Rectal smooth muscle tissue (tissue), 1 donor: Measurements from ENCODE around the gene ATP10A.
"Not testable (repeated sequence)": the region's sequence is repeated elsewhere in the genome, so short reads cannot be mapped to it uniquely, and the experiment has no call there.

Experiments used
- H3K27ac ChIP-seq: one replicate; pipeline ENCODE4 v1.7.0; 2013; ENCODE audit warnings: low read depth, low read length, inconsistent platforms
- H3K27me3 ChIP-seq: one replicate; pipeline ENCODE4 v1.7.0; 2013; ENCODE audit warnings: low read length; ENCODE audit not compliant: control insufficient read depth, insufficient read depth
- H3K36me3 ChIP-seq: one replicate; pipeline ENCODE4 v1.7.0; 2013; ENCODE audit warnings: low read length; ENCODE audit not compliant: control insufficient read depth, insufficient read depth
- H3K4me1 ChIP-seq: one replicate; pipeline ENCODE4 v1.7.0; 2013; ENCODE audit warnings: low read length; ENCODE audit not compliant: control insufficient read depth, insufficient read depth
- H3K4me3 ChIP-seq: one replicate; pipeline ENCODE4 v1.7.0; 2013; ENCODE audit warnings: low read length
- H3K9ac ChIP-seq: one replicate; pipeline ENCODE4 v1.7.0; 2013; ENCODE audit warnings: low read length

Gene ATP10A

DNA sequence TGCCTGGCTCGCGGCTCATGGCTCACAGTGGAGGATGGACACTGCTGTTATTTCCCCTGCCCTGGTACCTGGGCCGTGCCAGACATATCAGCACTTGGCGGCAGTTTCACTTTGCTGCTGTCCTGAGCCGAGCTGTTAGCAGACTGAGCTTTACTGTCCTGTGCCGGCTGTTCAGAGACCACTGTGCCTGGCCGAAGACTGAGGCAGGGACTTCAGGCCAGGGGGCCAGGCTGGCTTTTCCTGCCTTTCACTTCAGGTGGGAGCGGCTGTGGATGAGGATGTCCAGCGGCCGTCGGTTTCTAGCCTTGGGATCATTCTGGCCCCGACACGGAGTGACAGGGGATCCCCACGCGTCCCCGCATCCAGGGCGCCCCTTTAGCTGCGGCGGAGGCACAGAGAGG, 1.1 kb downstream of the ATP10A start:
- Histone ChIP-seq H3K27me3 (no peaks in the 10 kb centered on the region), H3K36me3 (no peaks in the 10 kb centered on the region), H3K9ac (peak overlapping the region; percentile 83), H3K27ac (peak overlapping the region; percentile 89), H3K4me3 (peak overlapping the region; percentile 85), H3K4me1 (peaks cover 29% of the 10 kb centered on the region)

DNA sequence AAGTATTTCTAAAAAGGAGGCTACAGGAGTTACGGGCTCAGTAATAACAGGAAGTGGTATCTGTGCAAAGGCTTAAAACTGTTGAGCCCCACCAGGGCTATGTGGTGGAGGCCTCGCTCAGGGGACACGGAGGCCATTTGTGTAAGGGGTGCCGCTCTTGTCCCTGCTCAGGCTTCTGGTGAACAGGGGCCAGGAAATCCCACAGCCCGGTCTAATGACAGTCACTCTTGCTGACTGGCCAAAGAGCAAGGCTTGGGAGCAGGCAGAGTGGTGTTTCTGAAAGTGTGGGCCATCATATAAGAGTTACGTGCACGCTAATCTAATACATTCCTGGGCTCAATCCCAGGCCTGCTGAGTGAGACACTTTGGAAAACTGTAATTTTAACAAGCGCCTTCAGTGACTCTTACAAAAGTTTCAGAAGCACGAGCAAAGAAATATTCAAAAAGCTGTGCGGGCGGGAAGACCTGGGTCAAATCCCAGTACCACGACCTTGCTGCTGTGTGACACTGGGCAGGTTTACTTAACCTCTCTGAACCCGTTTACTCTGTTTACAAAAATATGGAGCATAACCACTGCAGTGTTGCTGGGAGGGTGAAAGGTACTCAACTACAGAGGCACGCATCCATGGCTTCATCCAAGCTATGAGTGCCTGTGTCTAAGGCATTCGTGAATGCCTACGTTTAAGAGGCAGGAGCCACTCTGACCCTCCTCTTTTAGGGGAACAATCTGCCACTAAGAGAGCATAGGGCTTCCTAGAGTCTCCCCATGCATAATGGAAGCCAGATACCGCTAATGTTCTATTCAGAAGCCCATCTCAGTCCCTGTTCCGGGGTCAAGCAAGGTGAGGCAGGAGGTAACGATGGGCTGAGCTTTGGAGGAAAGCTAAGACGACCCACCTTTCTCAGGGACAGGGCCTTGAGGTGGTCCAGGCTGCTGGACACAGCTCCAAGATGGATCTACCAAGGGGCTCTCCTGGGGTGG, 2.0 kb downstream of the ATP10A start:
- Histone ChIP-seq H3K27me3 (no peaks in the 10 kb centered on the region), H3K4me3 (peak overlapping the region; percentile 85), H3K36me3 (no peaks in the 10 kb centered on the region), H3K27ac (peak overlapping the region; percentile 89), H3K9ac (peak overlapping the region; percentile 83), H3K4me1 (peaks cover 29% of the 10 kb centered on the region)

- Histone ChIP-seq H3K27ac (peak overlapping the region; percentile 89), H3K36me3 (no peaks in the 10 kb centered on the region), H3K27me3 (no peaks in the 10 kb centered on the region), H3K4me1 (peaks cover 29% of the 10 kb centered on the region), H3K4me3 (peak overlapping the region; percentile 85), H3K9ac (peak overlapping the region; percentile 14)
Measured at GRCh38 chr15:25859838-25860645, 3.1 kb downstream of the ATP10A start.

GRCh38 chr15:25858952-25859760, 4.0 kb downstream of the ATP10A start:
- Histone ChIP-seq H3K27ac (peak overlapping the region; percentile 89), H3K36me3 (no peaks in the 10 kb centered on the region), H3K9ac (no peak overlapping the region), H3K4me3 (peak overlapping the region; percentile 85), H3K4me1 (peaks cover 29% of the 10 kb centered on the region), H3K27me3 (no peaks in the 10 kb centered on the region)

GRCh38 chr15:25856059-25856458, 7.1 kb downstream of the ATP10A start:
- not testable (repeated sequence) for H3K9ac ChIP-seq, H3K27me3 ChIP-seq, H3K27ac ChIP-seq, H3K4me3 ChIP-seq, H3K36me3 ChIP-seq
- H3K4me1 ChIP-seq = peaks cover 22% of the 10 kb centered on the region

DNA sequence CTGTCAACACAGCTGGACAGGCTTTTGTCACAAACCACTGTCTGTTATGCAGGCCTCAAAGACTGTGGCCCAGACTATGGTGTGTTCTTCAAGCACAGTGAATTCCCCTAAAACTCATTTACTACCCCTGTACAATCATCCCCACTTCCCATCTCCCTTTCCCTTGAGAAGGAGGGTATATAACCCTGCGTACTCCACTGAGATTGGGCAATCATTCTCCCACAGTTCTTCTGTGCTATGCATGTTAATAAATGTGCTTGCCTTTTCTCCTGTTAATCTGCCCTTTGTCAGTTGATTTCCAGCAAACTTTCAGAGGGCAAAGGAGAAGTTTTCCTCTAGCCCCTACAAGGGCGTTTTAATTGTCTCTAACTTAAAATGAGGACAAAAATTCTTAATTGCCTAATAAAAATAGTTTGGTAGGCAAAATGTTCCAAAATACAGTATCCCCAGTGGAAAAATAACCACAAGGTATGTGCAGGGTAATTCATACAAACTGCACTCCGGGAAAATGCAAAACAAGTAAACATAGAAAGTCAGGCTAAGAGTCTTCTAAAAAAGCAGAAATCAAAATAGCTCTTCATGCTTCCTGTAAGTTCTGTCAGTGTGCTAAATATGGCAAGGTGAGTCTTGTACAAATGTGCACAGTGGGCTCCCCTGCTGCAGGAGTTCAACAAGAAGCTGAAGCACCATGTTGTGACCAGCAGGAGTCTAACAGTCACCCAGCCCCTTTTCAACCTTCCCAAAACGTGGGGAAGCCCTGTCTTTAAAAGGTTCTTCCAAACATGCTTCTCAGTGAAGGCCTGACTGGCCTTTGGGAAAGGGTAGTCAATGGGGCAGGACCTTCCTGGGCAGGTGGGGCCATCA, 10.2 kb downstream of the ATP10A start:
- H3K27me3 ChIP-seq = no peaks in the 10 kb centered on the region
- H3K27ac ChIP-seq = no peak overlapping the region
- peaks cover 23% of the 10 kb centered on the region for H3K4me1 ChIP-seq
- H3K9ac ChIP-seq = no peak overlapping the region
- no peak overlapping the region for H3K4me3 ChIP-seq
- H3K36me3 ChIP-seq = no peaks in the 10 kb centered on the region

GRCh38 chr15:25852027-25852426, 11.1 kb downstream of the ATP10A start:
- Histone ChIP-seq H3K36me3 (no peaks in the 10 kb centered on the region), H3K27ac (no peak overlapping the region), H3K4me3 (no peak overlapping the region), H3K9ac (no peak overlapping the region), H3K27me3 (no peaks in the 10 kb centered on the region), H3K4me1 (peaks cover 24% of the 10 kb centered on the region)

GRCh38 chr15:25850154-25851111, 12.7 kb downstream of the ATP10A start:
- Histone ChIP-seq H3K27ac (peak overlapping the region; percentile 83), H3K27me3 (no peaks in the 10 kb centered on the region), H3K36me3 (no peaks in the 10 kb centered on the region), H3K9ac (no peak overlapping the region), H3K4me3 (peak overlapping the region; percentile 54), H3K4me1 (peaks cover 28% of the 10 kb centered on the region)

DNA sequence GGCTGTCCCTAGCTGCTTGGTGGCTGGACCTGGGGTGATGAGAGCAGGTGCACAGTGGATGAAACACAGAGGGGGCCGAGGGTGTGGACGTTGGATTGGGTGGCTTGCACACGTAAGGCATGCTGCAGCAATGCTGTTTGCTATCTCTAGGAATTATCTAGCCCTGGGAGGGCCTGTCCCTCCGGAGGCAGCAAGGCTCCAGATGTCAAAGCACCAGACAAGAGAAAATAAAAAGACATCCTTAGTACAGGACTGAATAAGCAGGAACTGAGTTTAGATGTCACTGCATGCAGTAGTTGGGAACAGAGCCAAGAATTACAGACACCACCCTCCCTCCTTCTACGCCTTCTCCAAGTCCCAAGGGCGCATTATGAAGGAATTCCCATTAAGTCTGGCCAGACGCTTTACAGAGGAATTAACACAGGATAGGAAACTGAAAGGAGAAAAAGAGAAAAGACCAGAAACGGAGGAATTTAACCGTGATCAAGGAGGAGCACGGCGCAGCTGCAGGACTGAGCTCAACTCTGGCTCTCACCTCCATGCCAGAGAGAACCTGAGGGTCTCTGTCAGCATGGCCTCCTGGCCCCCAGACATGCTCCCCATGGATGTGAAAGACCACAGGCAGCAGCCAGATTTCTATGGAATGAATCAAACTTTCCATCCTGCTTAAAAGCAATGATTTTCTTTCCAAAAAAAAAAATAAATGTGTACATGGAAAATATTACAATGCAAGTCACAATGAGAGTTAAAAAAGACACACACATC, 13.8 kb downstream of the ATP10A start:
- H3K27me3 ChIP-seq = no peaks in the 10 kb centered on the region
- H3K4me3 ChIP-seq = peak overlapping the region; percentile 32
- H3K4me1 ChIP-seq = peaks cover 28% of the 10 kb centered on the region
- H3K27ac ChIP-seq = peak overlapping the region; percentile 83
- H3K9ac ChIP-seq = no peak overlapping the region
- H3K36me3 ChIP-seq = no peaks in the 10 kb centered on the region

- Histone ChIP-seq H3K36me3 (no peaks in the 10 kb centered on the region), H3K27me3 (no peaks in the 10 kb centered on the region), H3K4me3 (no peak overlapping the region), H3K9ac (no peak overlapping the region), H3K27ac (peak overlapping the region; percentile 83), H3K4me1 (peaks cover 28% of the 10 kb centered on the region)
Measured at GRCh38 chr15:25848784-25849156, 14.4 kb downstream of the ATP10A start.
